ENCODE measurements around the gene SNX5. TPM values are rescaled to one million over a fixed set of nuclear protein-coding genes. Genes with fewer than 3 reads are reported as not detected.

Gene SNX5
- total and polyA plus RNA-seq, 10 of the 15 experiments (the other 5 are each of a cell fraction or from before 2014, with no cell fraction given), result 92.9 to 316 (median 245) TPM

DNA sequence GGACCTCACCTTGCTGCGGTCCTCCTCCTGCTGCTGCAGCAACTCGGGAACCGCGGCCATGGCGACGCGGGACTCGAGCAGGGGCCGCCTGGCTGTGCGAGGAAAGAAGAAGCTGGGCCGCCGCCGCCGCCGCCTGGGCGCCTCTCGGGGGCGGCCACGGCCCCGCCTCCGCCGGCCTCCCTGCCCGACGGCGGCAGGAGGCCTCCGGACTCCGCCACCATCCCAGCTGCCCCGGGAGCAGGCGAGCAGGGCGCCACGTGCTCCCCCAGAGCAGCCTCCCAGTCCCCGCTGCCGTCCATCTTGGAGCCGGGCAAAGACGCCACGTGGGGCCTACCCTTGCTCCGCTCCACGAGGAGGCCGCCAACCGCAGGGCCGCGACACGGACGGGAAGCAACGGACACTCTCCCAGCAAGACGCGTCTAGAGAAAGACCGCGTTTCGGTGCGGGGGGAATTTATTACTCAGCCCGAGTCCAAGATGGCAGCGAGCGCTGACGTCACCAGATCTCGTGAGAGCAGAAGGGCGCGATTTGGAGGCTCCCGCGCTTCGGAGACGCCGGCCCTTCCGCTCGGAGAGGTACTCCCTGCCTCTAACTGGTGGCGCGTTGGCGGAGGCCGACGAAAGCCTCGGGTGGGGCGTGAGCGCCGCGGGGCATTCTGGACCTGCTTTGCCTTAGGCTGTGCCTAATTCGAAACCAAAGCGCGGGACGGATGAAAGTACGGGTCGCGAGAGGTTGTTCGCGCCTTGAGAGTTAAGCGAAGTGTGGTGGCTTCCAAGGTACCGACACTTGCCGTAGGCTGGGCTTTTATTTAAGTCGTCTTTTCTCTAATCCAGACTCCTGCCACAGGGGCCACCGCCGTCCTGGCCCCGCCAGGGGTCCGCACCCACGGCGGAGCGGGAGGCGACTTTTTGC is at the start of gene SNX5, which contains the start of gene MGME1 (continued):
- TF ChIP-seq, protein P1, sequence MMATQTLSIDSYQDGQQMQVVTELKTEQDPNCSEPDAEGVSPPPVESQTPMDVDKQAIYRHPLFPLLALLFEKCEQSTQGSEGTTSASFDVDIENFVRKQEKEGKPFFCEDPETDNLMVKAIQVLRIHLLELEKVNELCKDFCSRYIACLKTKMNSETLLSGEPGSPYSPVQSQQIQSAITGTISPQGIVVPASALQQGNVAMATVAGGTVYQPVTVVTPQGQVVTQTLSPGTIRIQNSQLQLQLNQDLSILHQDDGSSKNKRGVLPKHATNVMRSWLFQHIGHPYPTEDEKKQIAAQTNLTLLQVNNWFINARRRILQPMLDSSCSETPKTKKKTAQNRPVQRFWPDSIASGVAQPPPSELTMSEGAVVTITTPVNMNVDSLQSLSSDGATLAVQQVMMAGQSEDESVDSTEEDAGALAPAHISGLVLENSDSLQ (IDR thresholded peaks at IDR 0.05), result no peak
- no peak for TF ChIP-seq SMC3 (IDR thresholded peaks at IDR 0.05; ENCODE audit: borderline replicate concordance, low read length)
- TF ChIP-seq TAF1 (IDR thresholded peaks at IDR 0.05; ENCODE audit: borderline replicate concordance, low read depth, low read length), result peak; percentile 89
- TF ChIP-seq RFX5 (IDR thresholded peaks at IDR 0.05; ENCODE audit: low read depth, low read length), result no peak
- peak; percentile 68; the same call in 1 of the 2 replicates for TF ChIP-seq STAT1 (conservative IDR thresholded peaks at IDR 0.05)
- 0 out of 2 replicates have a peak, but pooled peaks have one; percentile 16 for TF ChIP-seq MEF2A (IDR thresholded peaks at IDR 0.05; ENCODE audit: insufficient read depth, low read depth, low read length)
- TF ChIP-seq ZBED1 (IDR thresholded peaks at IDR 0.05; ENCODE audit: borderline replicate concordance), result peak; percentile 44; the same call in 1 of the 2 replicates
- TF ChIP-seq, protein P2, sequence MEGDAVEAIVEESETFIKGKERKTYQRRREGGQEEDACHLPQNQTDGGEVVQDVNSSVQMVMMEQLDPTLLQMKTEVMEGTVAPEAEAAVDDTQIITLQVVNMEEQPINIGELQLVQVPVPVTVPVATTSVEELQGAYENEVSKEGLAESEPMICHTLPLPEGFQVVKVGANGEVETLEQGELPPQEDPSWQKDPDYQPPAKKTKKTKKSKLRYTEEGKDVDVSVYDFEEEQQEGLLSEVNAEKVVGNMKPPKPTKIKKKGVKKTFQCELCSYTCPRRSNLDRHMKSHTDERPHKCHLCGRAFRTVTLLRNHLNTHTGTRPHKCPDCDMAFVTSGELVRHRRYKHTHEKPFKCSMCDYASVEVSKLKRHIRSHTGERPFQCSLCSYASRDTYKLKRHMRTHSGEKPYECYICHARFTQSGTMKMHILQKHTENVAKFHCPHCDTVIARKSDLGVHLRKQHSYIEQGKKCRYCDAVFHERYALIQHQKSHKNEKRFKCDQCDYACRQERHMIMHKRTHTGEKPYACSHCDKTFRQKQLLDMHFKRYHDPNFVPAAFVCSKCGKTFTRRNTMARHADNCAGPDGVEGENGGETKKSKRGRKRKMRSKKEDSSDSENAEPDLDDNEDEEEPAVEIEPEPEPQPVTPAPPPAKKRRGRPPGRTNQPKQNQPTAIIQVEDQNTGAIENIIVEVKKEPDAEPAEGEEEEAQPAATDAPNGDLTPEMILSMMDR (IDR thresholded peaks at IDR 0.05 in 2 of 3, conservative IDR thresholded peaks at IDR 0.05 in 1 of 3; ENCODE audit: control insufficient read depth in 2 of 3, extremely low read depth in 1 of 3, insufficient read depth in 1 of 3, low read depth in 3 of 3, low read length in 3 of 3), result no peak
- peak; percentile 45; the same call in 1 of the 2 replicates for TF ChIP-seq RB1 (IDR thresholded peaks at IDR 0.05; ENCODE audit: borderline replicate concordance)
- TF ChIP-seq RAD51 (IDR thresholded peaks at IDR 0.05), result peak; percentile 87
- TF ChIP-seq, protein P3, sequence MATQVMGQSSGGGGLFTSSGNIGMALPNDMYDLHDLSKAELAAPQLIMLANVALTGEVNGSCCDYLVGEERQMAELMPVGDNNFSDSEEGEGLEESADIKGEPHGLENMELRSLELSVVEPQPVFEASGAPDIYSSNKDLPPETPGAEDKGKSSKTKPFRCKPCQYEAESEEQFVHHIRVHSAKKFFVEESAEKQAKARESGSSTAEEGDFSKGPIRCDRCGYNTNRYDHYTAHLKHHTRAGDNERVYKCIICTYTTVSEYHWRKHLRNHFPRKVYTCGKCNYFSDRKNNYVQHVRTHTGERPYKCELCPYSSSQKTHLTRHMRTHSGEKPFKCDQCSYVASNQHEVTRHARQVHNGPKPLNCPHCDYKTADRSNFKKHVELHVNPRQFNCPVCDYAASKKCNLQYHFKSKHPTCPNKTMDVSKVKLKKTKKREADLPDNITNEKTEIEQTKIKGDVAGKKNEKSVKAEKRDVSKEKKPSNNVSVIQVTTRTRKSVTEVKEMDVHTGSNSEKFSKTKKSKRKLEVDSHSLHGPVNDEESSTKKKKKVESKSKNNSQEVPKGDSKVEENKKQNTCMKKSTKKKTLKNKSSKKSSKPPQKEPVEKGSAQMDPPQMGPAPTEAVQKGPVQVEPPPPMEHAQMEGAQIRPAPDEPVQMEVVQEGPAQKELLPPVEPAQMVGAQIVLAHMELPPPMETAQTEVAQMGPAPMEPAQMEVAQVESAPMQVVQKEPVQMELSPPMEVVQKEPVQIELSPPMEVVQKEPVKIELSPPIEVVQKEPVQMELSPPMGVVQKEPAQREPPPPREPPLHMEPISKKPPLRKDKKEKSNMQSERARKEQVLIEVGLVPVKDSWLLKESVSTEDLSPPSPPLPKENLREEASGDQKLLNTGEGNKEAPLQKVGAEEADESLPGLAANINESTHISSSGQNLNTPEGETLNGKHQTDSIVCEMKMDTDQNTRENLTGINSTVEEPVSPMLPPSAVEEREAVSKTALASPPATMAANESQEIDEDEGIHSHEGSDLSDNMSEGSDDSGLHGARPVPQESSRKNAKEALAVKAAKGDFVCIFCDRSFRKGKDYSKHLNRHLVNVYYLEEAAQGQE (IDR thresholded peaks at IDR 0.05; ENCODE audit: low read depth, low read length), result no peak
- TF ChIP-seq YBX1 (IDR thresholded peaks at IDR 0.05), result no peak
